Stimulated activated CD8-positive, alpha-beta memory T cell treated with anti-CD3 and anti-CD28 coated beads, Interleukin-7, amount 100 ng/mL, for 48 hours (primary cell): ENCODE measurements around the gene IQSEC1.

Experiments
- DNase-seq, 2 donors: peaks; one replicate each; pipeline ENCODE4 v3.0.0-alpha.2; 2020; ENCODE audit warnings: low read depth in 1 of 2; ENCODE audit errors: extremely low read depth in 1 of 2

Gene IQSEC1

GRCh38 chr3:12987602-12988001, 85.6 kb downstream of the IQSEC1 start:
- DNase-seq = no peak

GRCh38 chr3:12986986-12987385, 86.2 kb downstream of the IQSEC1 start:
- DNase-seq = no peak

- no peak for DNase-seq
Observed at GRCh38 chr3:12986521-12986920, 86.7 kb downstream of the IQSEC1 start.

- DNase-seq = no peak
Observed at GRCh38 chr3:12986031-12986430, 87.2 kb downstream of the IQSEC1 start.

GRCh38 chr3:12985148-12985547, 88.1 kb downstream of the IQSEC1 start:
- no peak for DNase-seq

GRCh38 chr3:12984023-12984823, 89.0 kb downstream of the IQSEC1 start:
- DNase-seq = no peak

GRCh38 chr3:12983319-12983718, 89.9 kb downstream of the IQSEC1 start:
- DNase-seq = no peak

- DNase-seq = no peak
Observed at GRCh38 chr3:12982619-12983101, 90.6 kb downstream of the IQSEC1 start.

- DNase-seq = no peak
Observed at GRCh38 chr3:12981306-12982275, 91.6 kb downstream of the IQSEC1 start.

- DNase-seq = no peak
Observed at GRCh38 chr3:12980596-12981290, 92.5 kb downstream of the IQSEC1 start.

- no peak for DNase-seq
Observed at GRCh38 chr3:12979947-12980487, 93.2 kb downstream of the IQSEC1 start.

GRCh38 chr3:12979151-12979946, 93.9 kb downstream of the IQSEC1 start:
- no peak for DNase-seq

GRCh38 chr3:12978682-12979081, 94.5 kb downstream of the IQSEC1 start:
- no peak for DNase-seq

- no peak for DNase-seq
Observed at GRCh38 chr3:12977117-12977808, 96.0 kb downstream of the IQSEC1 start.

GRCh38 chr3:12975748-12976522, 97.3 kb downstream of the IQSEC1 start:
- DNase-seq = no peak

- DNase-seq = no peak
Observed at GRCh38 chr3:12974819-12975218, 98.4 kb downstream of the IQSEC1 start.

GRCh38 chr3:12974334-12974733, 98.9 kb downstream of the IQSEC1 start:
- no peak for DNase-seq

- DNase-seq = no peak
Observed at GRCh38 chr3:12973827-12974226, 99.4 kb downstream of the IQSEC1 start.
